ENCODE data around the gene DDX28.

GRCh38 chr16:68069511-68070248, 46.6 kb upstream of the DDX28 start:
- TF ChIP-seq TAF1 (IDR thresholded peaks at IDR 0.05; ENCODE audit: low read depth, low read length) = no peak
- TF ChIP-seq POLR2AphosphoS5 (IDR thresholded peaks at IDR 0.05; ENCODE audit: low read depth, low read length) = no peak
- no peak for TF ChIP-seq POLR2A (IDR thresholded peaks at IDR 0.05; ENCODE audit: low read depth, low read length)
- no peak for TF ChIP-seq POU2F2 (IDR thresholded peaks at IDR 0.05; ENCODE audit: low read depth, low read length)
- TF ChIP-seq SPI1 (IDR thresholded peaks at IDR 0.05; ENCODE audit: low read depth, low read length) = no peak
- no peak for TF ChIP-seq PAX5 (IDR thresholded peaks at IDR 0.05; ENCODE audit: insufficient read depth, low read length, severe bottlenecking)
